GM18520 (cell line): ENCODE results near the gene PPIA.
A peak's percentile ranks its signal among the peaks of the same experiment; 100 is the strongest.

ENCODE experiments used
- ATAC-seq: cut with Tn5 transposase; IDR thresholded peaks from one replicate; pipeline ENCODE4 v1.9.1; 2021; ENCODE audit not compliant: unreplicated experiment

Gene PPIA

GRCh38 chr7:44796504-44797328, at the start of gene PPIA:
TSS of gene PPIA (plus strand) at chr7:44796681. CDS start at chr7:44796725, 44 bp downstream.
- peak; percentile 82 for ATAC-seq

GRCh38 chr7:44748045-44748947, 48.2 kb upstream of the PPIA start, which contains the start of gene ZMIZ2:
TSS of gene ZMIZ2 (plus strand) at chr7:44748847. CDS start at chr7:44756250, 7,403 bp downstream.
- peak; percentile 64 for ATAC-seq

GRCh38 chr7:44748948-44749731, 47.3 kb upstream of the PPIA start:
- ATAC-seq = no peak

GRCh38 chr7:44749992-44750391, 46.5 kb upstream of the PPIA start:
- ATAC-seq = no peak

- no peak for ATAC-seq
Observed at GRCh38 chr7:44750424-44750823, 46.1 kb upstream of the PPIA start.

- peak; percentile 60 for ATAC-seq
Observed at GRCh38 chr7:44750921-44751571, 45.4 kb upstream of the PPIA start.

- no peak for ATAC-seq
Observed at GRCh38 chr7:44752822-44753221, 43.7 kb upstream of the PPIA start.

GRCh38 chr7:44754802-44755697, 41.4 kb upstream of the PPIA start:
- ATAC-seq = no peak

GRCh38 chr7:44755698-44756627, 40.5 kb upstream of the PPIA start:
- ATAC-seq = no peak

GRCh38 chr7:44756904-44757303, 39.6 kb upstream of the PPIA start:
- no peak for ATAC-seq

- ATAC-seq = no peak
Observed at GRCh38 chr7:44757311-44757710, 39.2 kb upstream of the PPIA start.

- no peak for ATAC-seq
Observed at GRCh38 chr7:44757739-44758138, 38.7 kb upstream of the PPIA start.

GRCh38 chr7:44759246-44759645, 37.2 kb upstream of the PPIA start:
- no peak for ATAC-seq

GRCh38 chr7:44760034-44760580, 36.4 kb upstream of the PPIA start:
- no peak for ATAC-seq

GRCh38 chr7:44761207-44762161, 35.0 kb upstream of the PPIA start:
- no peak for ATAC-seq

GRCh38 chr7:44762300-44762699, 34.2 kb upstream of the PPIA start:
- ATAC-seq = no peak
